ENCODE measurements around the gene RIPK4. TPM values are rescaled to one million over a fixed set of nuclear protein-coding genes. Genes with fewer than 3 reads are reported as not detected.

Gene RIPK4
- not detected in 2 replicates for total RNA-seq

DNA sequence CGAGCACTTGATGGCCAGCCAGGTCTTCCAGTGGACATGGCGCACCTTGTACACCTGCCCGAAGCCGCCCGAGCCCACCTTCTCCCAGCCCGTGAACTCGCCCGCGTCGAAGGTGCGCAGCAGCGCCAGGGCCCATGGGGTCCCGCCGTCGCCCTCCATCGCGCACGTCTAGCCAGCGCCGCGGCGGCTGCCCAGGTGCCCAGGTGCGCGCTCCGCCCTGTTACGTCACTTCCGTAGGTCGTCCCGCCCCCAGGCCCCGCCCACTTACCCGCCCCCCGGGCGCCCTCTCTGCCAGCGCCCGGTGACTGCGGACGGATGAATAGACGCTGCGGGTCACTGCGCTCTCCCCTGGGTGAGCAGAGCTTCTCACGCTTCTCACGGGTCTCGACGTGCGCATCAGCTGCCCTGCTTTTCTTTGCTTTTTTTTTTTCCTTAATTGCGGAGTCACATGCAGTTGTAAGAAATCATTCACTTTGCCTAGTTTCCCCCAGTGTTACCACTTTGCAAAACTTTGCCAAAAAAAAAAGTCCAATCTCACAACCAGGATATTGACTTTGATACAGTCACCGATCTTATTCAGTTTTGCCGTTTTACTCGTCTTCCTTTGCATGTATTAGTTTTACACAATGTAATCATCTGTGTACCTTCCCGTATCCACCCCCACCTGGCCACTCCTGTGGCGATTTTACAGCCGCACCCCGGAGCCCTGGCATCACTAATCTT lies at the start of gene RIPK4:
Gene RIPK4 (minus strand): TSS at position 170 of the 723 bp plus-strand sequence. CDS start 11 bp downstream, at position 159.
- intact Hi-C loops (cut with micrococcal nuclease), result no loop called here

DNA sequence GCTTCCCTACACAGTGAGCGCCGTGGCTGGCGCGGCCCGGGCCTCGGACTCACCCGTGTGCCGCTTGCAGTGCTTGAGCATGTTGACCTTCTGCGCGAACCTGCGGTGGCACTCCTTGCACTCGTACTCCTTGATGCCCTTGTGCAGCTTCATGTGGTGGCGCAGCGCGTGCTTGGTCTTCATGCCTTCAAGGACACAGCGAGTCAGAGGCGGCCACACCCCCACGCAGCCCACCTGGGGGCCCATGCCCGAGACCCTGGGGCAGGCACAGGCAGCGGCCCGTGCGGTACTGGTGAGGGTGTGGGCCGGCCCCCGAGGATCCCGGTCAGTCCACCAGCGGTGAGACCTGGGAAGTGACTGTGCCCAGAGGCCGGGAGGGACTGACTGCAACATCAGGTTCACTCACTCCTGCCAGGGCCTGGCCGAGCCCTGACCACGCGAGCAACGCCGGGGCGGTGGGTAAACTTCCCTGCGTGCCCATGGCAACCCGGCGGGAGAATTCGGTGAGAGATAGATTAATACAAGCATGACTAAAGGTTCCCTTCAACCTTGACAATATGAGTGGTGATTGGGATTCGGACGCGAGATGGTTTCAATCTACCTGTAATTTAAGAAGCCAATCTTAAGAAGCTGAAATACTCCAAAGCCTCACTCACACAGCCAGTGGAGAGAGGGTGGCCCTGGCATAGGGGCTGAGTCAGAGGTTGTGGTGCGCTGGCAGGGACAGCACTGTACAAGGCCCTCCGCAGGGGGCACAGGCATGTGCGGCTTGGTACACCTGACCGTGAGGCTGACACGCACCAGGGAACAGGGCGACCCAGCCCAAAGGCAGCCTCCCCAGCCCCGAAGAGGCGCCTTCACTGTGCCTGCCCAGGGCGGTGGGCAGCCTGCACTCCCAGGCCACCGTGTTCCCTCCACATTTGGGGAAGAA lies 49.1 kb upstream of the RIPK4 start:
- intact Hi-C loops (cut with micrococcal nuclease), result loop anchor here (1.0 to 5.0 kb wide), 5 partner anchors 60 to 694 kb away; no protein-coding TSS in a partner anchor

DNA sequence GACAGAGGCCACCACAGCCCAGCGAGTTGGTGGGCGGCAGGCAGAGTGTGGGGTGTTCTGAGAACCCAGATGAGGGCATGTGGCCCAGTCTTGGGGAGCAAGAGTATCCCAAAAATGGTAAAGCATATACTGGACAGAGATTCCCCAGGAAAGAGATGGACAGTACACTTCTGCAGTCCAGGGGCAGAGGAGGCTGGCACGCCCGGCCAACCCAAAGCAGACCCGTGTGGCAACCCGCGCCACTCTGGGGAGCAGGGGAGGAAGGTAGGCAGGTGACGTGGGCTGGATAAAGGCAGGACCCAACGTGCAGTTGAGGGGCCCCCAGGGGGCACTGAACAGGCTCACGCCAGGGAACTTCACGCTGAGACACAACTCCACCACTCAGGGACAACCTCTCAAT lies 46.4 kb upstream of the RIPK4 start:
- intact Hi-C loops (cut with micrococcal nuclease), result no loop called here

- intact Hi-C loops (cut with micrococcal nuclease), result no loop called here
These were observed 45.8 kb upstream of the RIPK4 start for GRCh38 chr21:41812679-41813078.

GRCh38 chr21:41810597-41810932 lies 43.7 kb upstream of the RIPK4 start:
- intact Hi-C loops (cut with micrococcal nuclease), result no loop called here

- intact Hi-C loops (cut with micrococcal nuclease), result no loop called here
These were observed 43.2 kb upstream of the RIPK4 start for GRCh38 chr21:41809891-41810596.

GRCh38 chr21:41808846-41809245 lies 42.0 kb upstream of the RIPK4 start:
- intact Hi-C loops (cut with micrococcal nuclease), result no loop called here

DNA sequence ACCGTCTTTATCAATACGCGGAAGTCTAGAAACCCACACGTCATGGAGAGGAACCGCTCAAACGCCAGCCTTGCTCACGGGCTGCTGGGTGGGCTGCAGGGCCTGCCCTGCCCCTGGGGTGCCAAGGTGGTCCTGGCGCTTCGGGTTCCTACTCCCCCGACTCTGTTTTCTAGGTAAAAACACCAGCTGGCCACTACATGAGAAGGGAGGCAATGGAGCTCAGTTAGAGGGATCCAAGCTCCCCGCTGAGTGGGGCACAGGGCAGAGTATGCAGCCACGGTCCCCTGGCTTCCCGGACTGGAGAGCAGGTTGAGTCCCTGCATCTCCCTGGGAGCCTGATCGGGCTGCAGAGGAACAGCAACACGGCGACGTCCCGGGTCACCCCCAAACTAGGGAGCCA lies 41.2 kb upstream of the RIPK4 start:
- intact Hi-C loops (cut with micrococcal nuclease), result no loop called here

- intact Hi-C loops (cut with micrococcal nuclease), result no loop called here
These were observed 39.9 kb upstream of the RIPK4 start for GRCh38 chr21:41806773-41807172.

DNA sequence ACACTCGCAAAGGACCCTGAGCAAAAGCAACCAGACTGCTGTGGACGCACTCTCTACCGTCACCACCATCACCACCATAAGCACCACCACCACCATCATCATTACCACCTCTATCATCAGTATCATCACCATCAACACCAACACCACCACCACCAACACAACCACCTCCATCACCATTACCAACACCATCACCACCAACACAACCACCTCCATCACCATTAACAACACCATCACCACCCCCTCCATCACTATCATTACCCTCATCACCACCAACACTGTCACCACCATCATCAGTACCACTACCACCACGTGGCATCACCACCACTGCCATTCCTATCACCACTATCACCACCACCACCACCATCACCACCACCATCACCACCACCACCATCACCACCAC lies 38.8 kb upstream of the RIPK4 start:
- intact Hi-C loops (cut with micrococcal nuclease), result no loop called here

DNA sequence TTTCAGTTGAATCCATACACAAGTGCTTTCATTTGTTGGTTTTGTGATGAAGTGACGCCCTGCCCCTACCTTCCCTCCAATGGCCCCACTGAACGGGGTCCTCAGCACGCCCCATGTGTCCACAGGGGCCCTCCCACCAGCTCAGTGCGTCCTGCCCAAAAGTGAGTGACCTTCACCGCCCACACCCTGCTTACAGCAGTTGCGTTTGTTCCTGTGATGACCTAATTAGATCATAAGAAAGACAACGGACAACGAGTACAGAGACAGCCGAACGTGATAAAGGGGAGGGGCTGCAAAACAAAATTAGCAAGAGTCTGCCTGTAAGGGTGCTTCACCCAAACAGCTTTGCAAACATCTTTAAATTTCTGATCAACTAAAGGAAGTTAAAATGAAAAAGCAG lies 38.2 kb upstream of the RIPK4 start:
- intact Hi-C loops (cut with micrococcal nuclease), result no loop called here

DNA sequence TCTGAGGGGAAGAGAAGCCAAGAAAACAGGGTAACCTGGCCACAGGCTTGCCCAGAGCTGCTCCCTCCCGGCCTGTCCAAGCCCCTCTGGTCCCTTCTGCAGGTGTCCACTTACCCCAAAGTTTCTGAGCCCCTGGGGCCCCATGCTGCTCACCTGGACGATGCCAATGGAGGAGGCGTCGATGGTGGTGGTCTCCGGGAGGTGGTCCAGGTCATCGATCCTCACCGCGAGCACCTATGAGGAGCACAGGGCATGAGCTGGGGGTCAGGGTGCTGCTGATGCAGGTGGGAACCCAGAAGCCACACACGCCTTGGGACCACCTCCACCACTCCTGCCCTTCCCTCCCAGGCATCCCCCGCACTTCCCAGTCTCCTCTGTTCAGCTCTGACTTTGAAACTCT lies 37.5 kb upstream of the RIPK4 start:
- intact Hi-C loops (cut with micrococcal nuclease), result no loop called here

DNA sequence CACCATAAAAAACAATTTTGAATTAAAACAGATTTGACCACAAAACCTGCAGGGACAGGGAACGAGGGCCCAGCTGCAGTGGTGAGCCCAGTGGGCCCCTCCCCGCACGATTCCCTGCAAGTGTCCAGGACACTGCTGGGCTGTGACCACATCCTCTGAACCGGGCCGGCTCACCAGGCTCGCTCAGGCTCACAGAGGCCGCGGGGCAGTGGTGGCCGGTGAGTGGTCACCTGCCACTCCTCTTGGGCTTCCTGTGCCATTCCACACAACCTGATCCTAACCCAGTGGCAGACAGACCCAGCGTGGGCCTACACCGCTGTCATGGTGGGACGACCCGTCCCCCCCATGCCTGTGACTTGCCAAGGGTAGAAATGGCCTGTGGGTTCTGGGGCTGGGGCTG lies 36.5 kb upstream of the RIPK4 start:
- intact Hi-C loops (cut with micrococcal nuclease), result no loop called here

- intact Hi-C loops (cut with micrococcal nuclease), result no loop called here
These were observed 35.8 kb upstream of the RIPK4 start for GRCh38 chr21:41802684-41803083.

- intact Hi-C loops (cut with micrococcal nuclease), result no loop called here
These were observed 35.3 kb upstream of the RIPK4 start for GRCh38 chr21:41802198-41802584.

GRCh38 chr21:41801321-41802197 lies 34.7 kb upstream of the RIPK4 start:
- intact Hi-C loops (cut with micrococcal nuclease), result no loop called here

GRCh38 chr21:41800425-41801320 lies 33.8 kb upstream of the RIPK4 start:
- intact Hi-C loops (cut with micrococcal nuclease), result no loop called here

GRCh38 chr21:41799763-41800162 lies 32.9 kb upstream of the RIPK4 start:
- intact Hi-C loops (cut with micrococcal nuclease), result no loop called here

GRCh38 chr21:41798326-41798725 lies 31.5 kb upstream of the RIPK4 start:
- intact Hi-C loops (cut with micrococcal nuclease), result no loop called here

Measured in T-helper 1 cell treated with Interleukin-12 subunit alpha and Interleukin-12 subunit beta and Interleukin-4 antibody, amounts not matched to agents 30 ng/mL and 1 ng/mL, for 36 hours (primary cell).